Raji (cell line): ENCODE results near the gene PARM1.

Experiments used
- POLR2A ChIP-seq: IDR thresholded peaks from 2 replicates; pipeline ENCODE4 v1.6.1; 2011; ENCODE audit warnings: low read depth, low read length, control low read depth; ENCODE audit not compliant: insufficient read depth

Gene PARM1

GRCh38 chr4:74931376-74931775 lies 1.5 kb upstream of the PARM1 start:
- no peak for TF ChIP-seq POLR2A

GRCh38 chr4:74932010-74932409 lies 906 bp upstream of the PARM1 start:
- no peak for TF ChIP-seq POLR2A

GRCh38 chr4:74933562-74934015 lies 673 bp downstream of the PARM1 start:
- no peak for TF ChIP-seq POLR2A

- TF ChIP-seq POLR2A, result no peak
Measured at GRCh38 chr4:74934016-74934831, 1.3 kb downstream of the PARM1 start.

- TF ChIP-seq POLR2A, result no peak
Measured at GRCh38 chr4:74934888-74935287, 2.0 kb downstream of the PARM1 start.

GRCh38 chr4:74941123-74941522 lies 8.2 kb downstream of the PARM1 start:
- no peak for TF ChIP-seq POLR2A

- no peak for TF ChIP-seq POLR2A
Measured at GRCh38 chr4:74942251-74942917, 9.5 kb downstream of the PARM1 start.

- TF ChIP-seq POLR2A, result no peak
Measured at GRCh38 chr4:74942918-74943253, 10.0 kb downstream of the PARM1 start.

- TF ChIP-seq POLR2A, result no peak
Measured at GRCh38 chr4:74944354-74944793, 11.5 kb downstream of the PARM1 start.

GRCh38 chr4:74946196-74946595 lies 13.3 kb downstream of the PARM1 start:
- TF ChIP-seq POLR2A, result no peak

- no peak for TF ChIP-seq POLR2A
Measured at GRCh38 chr4:74947798-74948197, 14.9 kb downstream of the PARM1 start.

GRCh38 chr4:74948236-74948635 lies 15.3 kb downstream of the PARM1 start:
- no peak for TF ChIP-seq POLR2A

GRCh38 chr4:74950200-74950599 lies 17.3 kb downstream of the PARM1 start:
- no peak for TF ChIP-seq POLR2A

GRCh38 chr4:74950882-74951281 lies 18.0 kb downstream of the PARM1 start:
- TF ChIP-seq POLR2A, result no peak

- TF ChIP-seq POLR2A, result no peak
Measured at GRCh38 chr4:74953647-74954046, 20.7 kb downstream of the PARM1 start.

- TF ChIP-seq POLR2A, result no peak
Measured at GRCh38 chr4:74958881-74959280, 26.0 kb downstream of the PARM1 start.
